Thymus (tissue), 11 donors: ENCODE data around the gene TMEM120A. TPM values are rescaled to one million over a fixed set of nuclear protein-coding genes. Genes with fewer than 3 reads are reported as not detected.

Experiments used
- DNase-seq, 9 donors: peaks; one replicate each; pipeline ENCODE4 v3.0.0-alpha.2; 2013; ENCODE audit warnings: low spot score in 9 of 9, low read depth in 6 of 9, missing footprints in 1 of 9
- H3K27ac ChIP-seq, 2 donors: one replicate each; pipeline ENCODE4 v1.5.1; 2013; ENCODE audit warnings: control low read depth in 1 of 2, low read depth in 1 of 2, low read length in 1 of 2, mild to moderate bottlenecking in 1 of 2, moderate library complexity in 1 of 2
- H3K27me3 ChIP-seq, 2 donors: one replicate each; pipeline ENCODE4 v1.5.1; 2013; ENCODE audit warnings: low read length in 1 of 2; ENCODE audit not compliant: control insufficient read depth in 2 of 2, insufficient read depth in 1 of 2
- H3K36me3 ChIP-seq, 2 donors: one replicate each; pipeline ENCODE4 v1.5.1; 2013; ENCODE audit warnings: low read length in 1 of 2, mild to moderate bottlenecking in 1 of 2, moderate library complexity in 1 of 2; ENCODE audit not compliant: control insufficient read depth in 2 of 2, insufficient read depth in 2 of 2
- H3K4me1 ChIP-seq, 2 donors: one replicate each; pipeline ENCODE4 v1.5.1; 2013; ENCODE audit warnings: low read length in 2 of 2; ENCODE audit not compliant: control insufficient read depth in 2 of 2, insufficient read depth in 2 of 2
- H3K4me3 ChIP-seq, 2 donors: one replicate each; pipeline ENCODE4 v1.5.1; 2013; ENCODE audit warnings: low read length in 2 of 2, control low read depth in 1 of 2, mild to moderate bottlenecking in 1 of 2
- H3K9me3 ChIP-seq, 2 donors: one replicate each; pipeline ENCODE4 v1.5.1; 2013; ENCODE audit warnings: low read length in 1 of 2, mild to moderate bottlenecking in 1 of 2; ENCODE audit not compliant: control insufficient read depth in 2 of 2, insufficient read depth in 1 of 2
- WGBS: extraction: QIAGEN DNeasy Blood & Tissue Kit; methylation state at CpG from one replicate; pipeline ENCODE4 v1.1.7; 2013; 5-methylcytosine and 5-hydroxymethylcytosine counted together
- polyA plus RNA-seq: library from polyadenylated mRNA; stranded (reverse); fragments of 200-250 nt; gene quantifications from one replicate; pipeline ENCODE4 v1.2.3, GENCODE V29; 2013
- total RNA-seq: library from RNA; stranded (reverse); fragments of 120-200 nt; gene quantifications from one replicate; pipeline ENCODE4 v1.2.4, GENCODE V29; 2013
- donor health status: healthy.

The TMEM120A gene
- total and polyA plus RNA-seq, 2 donors = 6.8 to 48.8 TPM

GRCh38 chr7:75989500-75990388 lies 4.7 kb downstream of the TMEM120A start:
- whole genome bisulfite sequencing = 85% methylated on average over 21 of the region's 21 CpGs
- H3K4me3 ChIP-seq = no peak overlapping the region
- H3K4me1 ChIP-seq = peaks cover 8 to 13% of the 10 kb centered on the region in 2 donors
- H3K27me3 ChIP-seq = peaks cover 0 to 2% of the 10 kb centered on the region in 2 donors
- H3K9me3 ChIP-seq = peaks cover 0 to 5% of the 10 kb centered on the region in 2 donors
- no peak for DNase-seq
- no peak overlapping the region for H3K27ac ChIP-seq
- peaks cover 26 to 35% of the 10 kb centered on the region in 2 donors for H3K36me3 ChIP-seq

DNA sequence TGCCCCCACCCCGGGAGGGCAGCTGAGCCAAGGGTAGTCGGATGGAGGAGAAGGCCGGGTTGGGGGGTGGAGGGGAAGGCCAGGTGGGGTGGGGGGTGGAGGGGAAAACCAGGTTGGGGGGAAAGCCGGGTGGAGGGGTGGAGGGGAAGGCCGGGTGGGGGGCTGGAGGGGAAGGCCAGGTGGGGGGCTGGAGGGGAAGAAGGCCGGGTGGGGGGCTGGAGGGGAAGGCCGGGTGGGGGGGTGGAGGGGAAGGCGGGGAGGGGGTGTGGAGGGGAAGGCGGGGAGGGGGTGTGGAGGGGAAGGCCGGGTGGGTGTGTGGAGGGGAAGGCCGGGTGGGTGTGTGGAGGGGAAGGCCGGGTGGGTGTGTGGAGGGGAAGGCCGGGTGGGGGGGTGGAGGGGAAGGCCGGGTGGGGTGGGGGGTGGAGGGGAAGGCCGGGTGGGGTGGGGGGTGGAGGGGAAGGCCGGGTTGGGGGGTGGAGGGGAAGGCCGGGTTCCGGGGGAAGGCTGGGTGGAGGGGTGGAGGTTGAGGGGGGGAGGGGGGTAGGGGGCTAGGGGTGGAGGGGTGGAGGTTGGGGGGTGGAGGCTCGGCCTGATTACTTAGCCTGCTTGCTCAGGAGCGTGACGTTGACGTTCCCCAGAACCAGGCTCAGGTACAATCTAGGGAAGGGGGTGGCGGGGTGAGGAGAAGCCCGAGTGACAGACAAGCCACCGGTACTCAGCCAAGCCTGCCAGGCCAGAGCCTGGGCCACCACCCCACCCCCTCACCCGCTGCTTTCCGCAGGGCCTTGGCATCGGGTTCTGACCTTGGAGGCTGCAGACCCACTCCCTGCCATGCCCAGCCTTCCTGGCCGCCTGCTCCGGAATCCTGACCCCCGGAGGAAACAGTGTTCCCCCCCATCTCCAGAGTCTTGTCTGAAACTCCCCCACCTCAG lies 5.6 kb downstream of the TMEM120A start:
- Histone ChIP-seq H3K4me3 (no peak overlapping the region), H3K27ac (no peak overlapping the region), H3K4me1 (peaks cover 6 to 11% of the 10 kb centered on the region in 2 donors), H3K27me3 (no peaks in the 10 kb centered on the region), H3K36me3 (peaks cover 34 to 44% of the 10 kb centered on the region in 2 donors), H3K9me3 (no peaks in the 10 kb centered on the region)
- WGBS = 95% methylated on average over 16 of the region's 31 CpGs
- DNase-seq = no peak

DNA sequence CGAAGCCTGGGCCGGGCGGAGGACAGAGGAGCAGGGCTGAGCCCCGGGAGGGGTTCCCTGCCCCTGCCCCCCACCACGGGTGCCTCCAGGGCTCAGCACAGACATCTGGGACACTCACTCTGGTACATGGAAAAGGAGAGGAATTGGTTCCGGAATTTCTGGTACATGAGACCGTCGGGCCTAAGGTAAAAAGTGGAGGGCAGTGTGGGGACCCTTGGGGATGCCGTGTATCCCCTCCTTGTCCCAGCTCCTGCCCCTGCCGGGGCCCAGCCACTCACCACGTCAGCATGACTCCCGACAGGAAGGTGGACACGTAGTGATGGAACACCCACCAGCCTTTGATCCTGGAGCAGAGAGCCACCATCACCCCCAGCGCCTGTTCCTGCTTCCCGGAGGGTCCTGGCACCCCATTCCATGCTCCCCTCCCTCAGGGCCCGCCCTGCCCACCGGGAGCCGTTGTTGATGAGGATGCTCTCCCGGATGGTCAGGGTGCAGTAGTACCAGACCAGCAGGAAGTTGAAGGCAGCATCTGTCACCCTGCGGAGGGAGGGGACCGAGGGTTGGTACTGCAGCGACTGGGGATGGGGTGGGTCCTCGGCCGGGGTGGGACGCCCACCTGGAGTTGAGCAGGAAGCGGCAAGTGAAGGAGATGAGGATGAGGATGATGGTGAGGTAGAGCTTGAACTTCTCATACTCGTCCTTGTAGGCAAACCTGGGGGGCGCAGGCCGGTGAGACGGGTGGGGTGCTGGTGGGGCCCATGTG lies 6.4 kb downstream of the TMEM120A start:
- Histone ChIP-seq H3K4me3 (no peak overlapping the region), H3K27ac (no peak overlapping the region)

DNA sequence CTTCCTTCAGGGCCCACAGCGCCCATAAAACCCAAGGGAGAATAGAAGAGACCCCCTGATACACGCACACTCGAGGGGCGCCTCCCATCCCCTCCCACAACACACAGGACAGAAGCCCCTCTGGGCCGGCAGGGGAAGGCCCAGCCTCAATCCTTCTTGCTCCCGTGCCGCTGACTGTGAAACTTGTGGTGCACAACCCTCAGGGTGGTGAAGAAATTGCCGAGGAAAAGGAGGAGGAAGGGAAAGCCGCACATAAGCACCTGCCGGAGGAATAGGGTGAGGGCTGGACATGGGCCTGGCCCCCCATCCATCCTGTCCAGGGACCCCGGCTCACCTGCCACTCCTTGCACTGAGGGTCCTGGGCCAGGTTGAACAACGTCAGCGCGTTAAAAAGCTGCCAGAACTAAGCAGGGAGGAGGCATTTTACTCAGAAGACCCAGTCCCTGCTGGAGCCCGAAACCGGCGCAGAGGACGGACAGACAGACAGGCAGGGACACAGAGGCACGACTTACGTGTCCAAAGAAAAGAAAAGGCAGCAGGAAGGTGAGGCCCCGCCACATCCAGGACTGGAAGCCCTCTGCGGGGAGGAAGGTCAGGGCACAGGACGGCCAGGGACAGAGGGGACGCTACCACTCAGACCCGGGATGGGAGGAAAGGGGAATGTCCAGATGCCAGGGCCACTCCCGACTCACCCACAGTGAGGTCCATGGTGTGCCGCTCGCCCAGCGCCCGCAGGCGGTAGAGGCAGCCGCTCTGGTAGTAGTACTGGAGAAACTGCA lies 7.2 kb downstream of the TMEM120A start:
- DNase-seq = no peak
- Histone ChIP-seq H3K4me3 (no peak overlapping the region), H3K27me3 (no peaks in the 10 kb centered on the region), H3K4me1 (peaks cover 0 to 8% of the 10 kb centered on the region in 2 donors), H3K9me3 (no peaks in the 10 kb centered on the region), H3K36me3 (peaks cover 46 to 59% of the 10 kb centered on the region in 2 donors), H3K27ac (no peak overlapping the region)
- WGBS = 97% methylated on average over 32 of the region's 32 CpGs

More for the DNA sequence above, 6.4 kb downstream of the TMEM120A start:
- WGBS = 96% methylated on average over 30 of the region's 30 CpGs
- H3K27me3 ChIP-seq = no peaks in the 10 kb centered on the region
- H3K9me3 ChIP-seq = no peaks in the 10 kb centered on the region
- H3K36me3 ChIP-seq = peaks cover 40 to 52% of the 10 kb centered on the region in 2 donors
- no peak for DNase-seq
- H3K4me1 ChIP-seq = peaks cover 0 to 8% of the 10 kb centered on the region in 2 donors

DNA sequence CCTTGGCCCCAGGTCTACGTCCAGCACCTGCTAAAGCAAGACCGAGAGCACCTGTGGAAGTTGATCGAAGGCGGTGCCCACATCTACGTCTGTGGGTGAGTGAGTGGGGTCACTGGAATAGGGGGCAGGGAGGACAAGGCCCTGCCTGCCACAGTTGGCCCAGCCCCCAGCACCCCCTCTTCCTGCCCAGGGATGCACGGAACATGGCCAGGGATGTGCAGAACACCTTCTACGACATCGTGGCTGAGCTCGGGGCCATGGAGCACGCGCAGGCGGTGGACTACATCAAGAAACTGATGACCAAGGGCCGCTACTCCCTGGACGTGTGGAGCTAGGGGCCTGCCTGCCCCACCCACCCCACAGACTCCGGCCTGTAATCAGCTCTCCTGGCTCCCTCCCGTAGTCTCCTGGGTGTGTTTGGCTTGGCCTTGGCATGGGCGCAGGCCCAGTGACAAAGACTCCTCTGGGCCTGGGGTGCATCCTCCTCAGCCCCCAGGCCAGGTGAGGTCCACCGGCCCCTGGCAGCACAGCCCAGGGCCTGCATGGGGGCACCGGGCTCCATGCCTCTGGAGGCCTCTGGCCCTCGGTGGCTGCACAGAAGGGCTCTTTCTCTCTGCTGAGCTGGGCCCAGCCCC lies 8.1 kb downstream of the TMEM120A start:
- peaks cover 0 to 8% of the 10 kb centered on the region in 2 donors for H3K4me1 ChIP-seq
- no peak overlapping the region for H3K4me3 ChIP-seq
- H3K27me3 ChIP-seq = no peaks in the 10 kb centered on the region
- H3K36me3 ChIP-seq = peaks cover 55 to 69% of the 10 kb centered on the region in 2 donors
- 98% methylated on average over 20 of the region's 20 CpGs for WGBS
- no peak overlapping the region for H3K27ac ChIP-seq
- H3K9me3 ChIP-seq = no peaks in the 10 kb centered on the region
- DNase-seq = no peak

- Histone ChIP-seq H3K9me3 (no peaks in the 10 kb centered on the region), H3K4me1 (peaks cover 0 to 8% of the 10 kb centered on the region in 2 donors), H3K36me3 (peaks cover 61 to 75% of the 10 kb centered on the region in 2 donors), H3K27ac (no peak overlapping the region), H3K27me3 (no peaks in the 10 kb centered on the region), H3K4me3 (no peak overlapping the region)
- WGBS = 97% methylated on average over 41 of the region's 41 CpGs
- no peak for DNase-seq
Observed at GRCh38 chr7:75985518-75986146, 8.8 kb downstream of the TMEM120A start.

DNA sequence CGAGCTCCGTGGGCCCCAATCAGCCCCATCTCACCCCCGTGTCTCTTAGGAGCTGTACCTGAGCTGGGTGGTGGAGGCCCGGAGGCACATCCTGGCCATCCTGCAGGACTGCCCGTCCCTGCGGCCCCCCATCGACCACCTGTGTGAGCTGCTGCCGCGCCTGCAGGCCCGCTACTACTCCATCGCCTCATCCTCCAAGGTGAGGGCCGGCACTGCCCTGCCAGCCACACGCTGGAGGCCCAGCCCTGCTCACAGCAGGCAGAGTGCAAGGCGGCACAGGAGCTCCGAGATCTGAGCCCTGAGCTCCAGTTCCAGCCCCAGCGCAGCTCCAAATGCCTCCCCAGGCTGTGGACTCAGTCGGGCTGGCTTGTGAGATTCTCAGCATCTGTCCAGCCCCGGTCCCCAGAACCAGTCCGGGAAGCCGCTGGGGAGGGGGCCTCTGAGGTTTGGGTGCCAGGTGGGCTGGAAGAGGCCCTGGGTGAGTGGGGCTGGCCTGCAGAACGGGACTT lies 9.3 kb downstream of the TMEM120A start:
- WGBS = 95% methylated on average over 21 of the region's 21 CpGs
- DNase-seq = no peak
- Histone ChIP-seq H3K9me3 (no peaks in the 10 kb centered on the region), H3K4me3 (no peak overlapping the region), H3K27me3 (no peaks in the 10 kb centered on the region), H3K27ac (no peak overlapping the region), H3K36me3 (peaks cover 67 to 81% of the 10 kb centered on the region in 2 donors), H3K4me1 (peaks cover 0 to 8% of the 10 kb centered on the region in 2 donors)
